ENCODE measurements around the gene CYTH3.

The CYTH3 gene

DNA sequence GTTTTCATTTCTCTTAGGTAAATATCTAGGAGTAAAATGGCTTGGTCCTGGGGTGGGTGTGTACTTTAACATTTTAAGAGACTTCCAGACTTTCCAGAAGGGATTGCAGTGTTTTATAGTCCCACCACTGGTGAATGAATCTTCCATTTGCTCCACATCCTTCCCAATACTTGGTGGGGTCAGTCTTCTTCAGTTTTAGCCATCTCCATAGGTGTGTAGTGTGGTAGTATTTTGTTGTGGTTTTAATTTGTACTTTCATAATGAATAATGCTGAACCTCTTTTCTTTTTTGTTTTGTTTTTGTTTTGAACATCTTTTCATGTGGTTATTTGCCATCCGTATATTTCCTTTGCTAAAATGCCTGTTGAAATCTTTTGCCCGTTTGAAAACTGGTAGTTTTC, 154.9 kb downstream of the CYTH3 start:
- DNase-seq (ENCODE audit: low read depth): no peak
- no peak overlapping the region for H3K4me3 ChIP-seq (ENCODE audit: low read length)
- TF ChIP-seq, protein P1, sequence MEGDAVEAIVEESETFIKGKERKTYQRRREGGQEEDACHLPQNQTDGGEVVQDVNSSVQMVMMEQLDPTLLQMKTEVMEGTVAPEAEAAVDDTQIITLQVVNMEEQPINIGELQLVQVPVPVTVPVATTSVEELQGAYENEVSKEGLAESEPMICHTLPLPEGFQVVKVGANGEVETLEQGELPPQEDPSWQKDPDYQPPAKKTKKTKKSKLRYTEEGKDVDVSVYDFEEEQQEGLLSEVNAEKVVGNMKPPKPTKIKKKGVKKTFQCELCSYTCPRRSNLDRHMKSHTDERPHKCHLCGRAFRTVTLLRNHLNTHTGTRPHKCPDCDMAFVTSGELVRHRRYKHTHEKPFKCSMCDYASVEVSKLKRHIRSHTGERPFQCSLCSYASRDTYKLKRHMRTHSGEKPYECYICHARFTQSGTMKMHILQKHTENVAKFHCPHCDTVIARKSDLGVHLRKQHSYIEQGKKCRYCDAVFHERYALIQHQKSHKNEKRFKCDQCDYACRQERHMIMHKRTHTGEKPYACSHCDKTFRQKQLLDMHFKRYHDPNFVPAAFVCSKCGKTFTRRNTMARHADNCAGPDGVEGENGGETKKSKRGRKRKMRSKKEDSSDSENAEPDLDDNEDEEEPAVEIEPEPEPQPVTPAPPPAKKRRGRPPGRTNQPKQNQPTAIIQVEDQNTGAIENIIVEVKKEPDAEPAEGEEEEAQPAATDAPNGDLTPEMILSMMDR (conservative IDR thresholded peaks at IDR 0.05; ENCODE audit: low read depth, low read length): no peak

DNA sequence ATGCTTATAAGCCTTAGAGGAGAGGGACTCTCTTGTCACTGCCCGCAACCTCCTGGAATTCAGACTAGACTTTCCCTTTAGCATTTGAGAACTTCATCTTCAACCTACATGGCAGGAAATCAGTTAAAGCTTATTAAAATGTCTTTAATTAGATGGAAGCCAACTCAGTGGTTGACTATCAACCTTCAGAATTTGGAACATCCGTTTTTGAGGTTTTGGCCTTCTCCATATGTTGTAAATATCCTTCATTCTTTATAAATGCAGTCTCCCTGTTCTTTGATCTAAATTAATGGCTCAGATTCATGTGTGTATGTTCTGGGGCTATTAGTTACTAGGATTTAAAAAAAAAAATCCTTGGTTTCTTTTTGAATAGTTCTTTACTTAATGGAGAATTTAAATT, 156.2 kb downstream of the CYTH3 start:
- no peak overlapping the region for H3K4me3 ChIP-seq (ENCODE audit: low read length)
- no peak for DNase-seq (ENCODE audit: low read depth)
- TF ChIP-seq, protein P1 (conservative IDR thresholded peaks at IDR 0.05; ENCODE audit: low read depth, low read length): no peak
